Right hindlimb (tissue), 1 donor: Measurements from ENCODE around the gene RHD.
"Not testable (repeated sequence)": the region's sequence is repeated elsewhere in the genome, so short reads cannot be mapped to it uniquely, and the experiment has no call there.

Experiments used
- DNase-seq: peaks from one replicate; pipeline ENCODE4 v3.0.0-alpha.2; 2018

Gene RHD

GRCh38 chr1:25309486-25309885, 37.2 kb downstream of the RHD start:
- not testable (repeated sequence) for DNase-seq

- not testable (repeated sequence) for DNase-seq
Observed at GRCh38 chr1:25312806-25313470, 40.6 kb downstream of the RHD start.

DNA sequence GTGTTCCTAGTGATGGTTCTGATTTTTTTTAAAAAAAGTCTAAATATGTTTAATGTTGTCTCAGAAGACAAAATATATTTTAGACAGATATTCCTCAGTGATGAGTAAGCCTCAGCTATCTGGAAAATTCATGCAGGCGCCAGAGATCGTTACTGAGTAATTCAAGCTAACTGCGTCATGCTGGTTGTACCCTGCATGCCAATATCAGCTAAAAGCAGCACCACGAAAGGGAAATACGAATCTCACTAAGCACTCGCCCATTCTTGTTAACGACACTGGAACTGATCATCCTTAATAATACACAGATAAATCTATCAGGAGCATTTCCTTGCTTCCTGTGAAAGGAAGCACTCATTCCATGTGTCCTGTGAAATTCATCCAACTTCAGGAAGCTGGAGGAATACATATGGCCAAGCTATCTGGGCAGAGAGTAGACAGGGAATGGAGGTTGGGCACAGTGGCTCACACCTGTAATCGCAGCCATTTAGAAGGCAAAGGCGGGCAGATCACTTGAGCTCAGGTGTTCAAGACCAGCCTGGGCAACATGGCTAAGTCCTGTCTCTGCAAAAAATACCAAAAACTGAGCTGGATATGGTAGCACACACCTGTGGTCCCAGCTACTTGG, 48.1 kb downstream of the RHD start:
- DNase-seq = not testable (repeated sequence)

GRCh38 chr1:25322127-25322526, 49.8 kb downstream of the RHD start:
- not testable (repeated sequence) for DNase-seq

DNA sequence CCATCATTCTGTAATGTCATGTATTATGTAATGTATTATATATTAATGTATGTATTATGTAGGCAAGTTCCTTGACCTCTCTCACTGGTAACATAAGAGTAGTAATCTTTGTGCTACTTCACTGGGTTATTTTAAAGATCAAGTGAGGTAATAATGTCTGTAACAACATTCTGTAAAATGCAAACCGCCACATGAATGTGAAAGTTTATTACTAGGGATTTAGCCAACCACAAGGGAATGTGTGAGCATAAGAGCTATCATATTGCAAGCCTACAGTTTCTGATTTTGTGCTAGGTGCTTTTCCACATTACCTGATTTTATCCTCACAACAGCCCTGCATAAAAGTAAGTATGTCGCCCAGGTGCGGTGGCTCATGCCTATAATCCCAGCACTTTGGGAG, 52.1 kb downstream of the RHD start:
- not testable (repeated sequence) for DNase-seq

GRCh38 chr1:25327864-25328790, 55.8 kb downstream of the RHD start:
- DNase-seq = not testable (repeated sequence)

GRCh38 chr1:25328791-25329185, 56.5 kb downstream of the RHD start:
- DNase-seq = not testable (repeated sequence)

GRCh38 chr1:25329336-25329735, 57.0 kb downstream of the RHD start:
- not testable (repeated sequence) for DNase-seq

- DNase-seq = not testable (repeated sequence)
Observed at GRCh38 chr1:25329950-25330349, 57.6 kb downstream of the RHD start.

DNA sequence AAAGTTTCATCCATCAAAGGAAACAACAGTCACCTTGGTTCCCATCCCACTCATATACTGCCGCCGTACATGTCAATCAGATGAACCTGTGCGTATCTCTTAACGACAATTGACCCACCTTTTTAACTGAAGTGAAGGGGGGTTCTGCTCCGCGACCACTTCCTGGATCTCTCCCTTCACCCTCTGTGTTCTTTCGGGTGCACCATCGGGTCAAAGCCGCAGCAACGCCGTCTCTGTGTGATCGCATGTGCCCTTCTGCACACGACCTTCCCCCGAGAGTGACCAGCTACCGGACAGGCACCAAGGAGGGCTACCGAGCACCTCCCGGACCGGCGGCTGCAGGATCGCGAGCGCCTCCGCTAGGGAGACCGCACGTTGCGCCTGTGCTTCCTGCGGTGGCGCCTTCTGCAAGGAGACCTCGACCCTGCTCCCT, 64.6 kb downstream of the RHD start:
- DNase-seq = not testable (repeated sequence)

GRCh38 chr1:25337483-25338187, 65.3 kb downstream of the RHD start:
- DNase-seq = not testable (repeated sequence)

GRCh38 chr1:25338188-25338981, 66.1 kb downstream of the RHD start, which contains the start of gene TMEM50A:
Gene TMEM50A, plus strand, starts transcription at chr1:25338334. Its CDS starts 2,153 bp downstream, at chr1:25340487.
- peak; percentile 94 for DNase-seq

DNA sequence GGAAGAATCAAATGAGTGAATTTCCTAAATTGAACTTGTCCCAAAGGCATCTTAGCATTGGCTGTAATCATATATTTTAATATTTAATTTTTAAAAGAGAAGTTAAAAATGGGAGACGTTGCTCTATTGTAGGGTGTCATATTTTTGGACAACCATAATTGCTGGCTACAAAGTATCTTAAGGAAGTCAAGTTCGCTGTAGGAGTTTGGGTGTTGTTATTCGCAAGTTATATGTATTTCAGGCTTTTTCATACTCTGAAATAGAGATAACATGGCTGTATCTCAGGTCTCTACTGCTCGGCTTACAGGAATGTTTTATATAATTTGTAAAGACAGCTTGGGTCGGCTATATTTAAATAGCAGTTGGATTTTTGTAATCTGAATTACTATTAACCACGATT, 66.7 kb downstream of the RHD start:
- DNase-seq = no peak

- no peak for DNase-seq
Observed at GRCh38 chr1:25341746-25342145, 69.4 kb downstream of the RHD start.

- no peak for DNase-seq
Observed at GRCh38 chr1:25342846-25343245, 70.5 kb downstream of the RHD start.

- no peak for DNase-seq
Observed at GRCh38 chr1:25343872-25344271, 71.6 kb downstream of the RHD start.

GRCh38 chr1:25347556-25347955, 75.2 kb downstream of the RHD start:
- DNase-seq = no peak

DNA sequence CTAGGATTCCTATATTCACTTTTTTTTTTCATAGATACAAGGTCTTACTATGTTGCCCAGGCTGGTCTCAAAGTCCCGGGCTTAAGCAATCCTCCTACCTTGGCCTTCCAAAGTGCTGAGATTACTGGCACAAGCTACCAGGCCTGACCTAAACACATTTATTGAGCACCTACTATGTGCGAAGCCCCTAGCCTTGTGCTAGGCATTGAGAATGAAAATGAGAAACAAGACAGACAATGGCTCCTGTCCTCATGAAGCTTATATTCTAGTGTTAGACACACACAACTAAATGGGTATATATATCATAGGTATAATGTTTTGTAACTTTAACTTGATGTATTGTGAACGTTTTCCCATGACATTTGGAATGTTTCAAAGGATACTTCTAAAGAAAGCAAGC, 77.3 kb downstream of the RHD start:
- no peak for DNase-seq

- no peak for DNase-seq
Observed at GRCh38 chr1:25355841-25356395, 83.6 kb downstream of the RHD start.

DNA sequence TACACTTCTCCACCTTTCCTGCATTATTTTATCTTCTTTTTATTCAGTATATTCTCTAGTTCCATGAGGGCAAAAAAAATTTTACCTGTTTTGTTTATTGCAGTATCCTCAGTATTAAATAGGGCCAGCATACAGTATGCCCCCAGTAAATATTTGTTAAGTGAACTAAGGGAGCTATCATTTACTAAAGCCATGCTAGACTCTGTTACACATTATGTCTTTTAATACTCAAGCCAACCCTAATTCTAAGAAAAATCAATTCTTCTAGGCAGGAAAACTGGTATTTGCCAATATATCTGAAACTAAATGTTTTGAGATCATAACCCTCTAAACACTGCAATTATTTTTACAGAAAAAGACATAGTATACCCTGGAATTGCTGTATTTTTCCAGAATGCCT, 84.1 kb downstream of the RHD start:
- no peak for DNase-seq

DNA sequence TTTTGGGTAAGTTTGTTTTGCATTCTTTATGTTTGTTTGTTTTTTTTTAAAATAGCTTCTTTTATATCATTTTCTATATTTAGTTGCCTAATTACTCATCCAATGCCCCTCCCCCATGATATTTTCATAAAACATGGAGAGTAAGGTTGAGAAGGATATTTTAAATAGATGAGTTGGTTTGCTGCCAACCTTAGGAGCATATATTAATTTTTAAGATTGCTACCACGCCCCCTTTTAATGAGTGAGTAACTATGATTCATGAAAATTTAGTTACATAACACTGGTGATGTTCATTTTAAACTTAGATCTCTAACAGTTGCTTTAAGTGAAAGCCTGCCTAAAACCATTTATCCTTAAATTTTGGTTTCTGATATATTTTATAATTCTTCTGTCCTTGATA, 84.5 kb downstream of the RHD start:
- DNase-seq = no peak
